GM12878 (cell line): ENCODE results near the gene BET1. TPM values are rescaled to one million over a fixed set of nuclear protein-coding genes. Genes with fewer than 3 reads are reported as not detected.

ENCODE experiments used
- ATF7 ChIP-seq: fragments of 450-650 bp; IDR thresholded peaks from 2 replicates; pipeline ENCODE4 v1.6.1; 2016; ENCODE audit warnings: low read depth, mild to moderate bottlenecking
- BCL11A ChIP-seq: IDR thresholded peaks from 2 replicates; pipeline ENCODE4 v1.6.1; 2011; ENCODE audit warnings: low read depth, low read length
- BHLHE40 ChIP-seq, 2 experiments: fragments of 450-650 bp in 1 of 2; IDR thresholded peaks; 2 replicates each; pipeline ENCODE4 v1.6.1; 2011 to 2017; ENCODE audit warnings: low read depth in 2 of 2, borderline replicate concordance in 1 of 2, improper control_type of control experiment in 1 of 2, low read length in 1 of 2, mild to moderate bottlenecking in 1 of 2
- EZH2 ChIP-seq: IDR thresholded peaks from 2 replicates; pipeline ENCODE4 v1.6.1; 2012; ENCODE audit warnings: low read depth, mild to moderate bottlenecking, control low read depth, inconsistent platforms, low read length, borderline replicate concordance; ENCODE audit not compliant: control insufficient read depth
- FOS ChIP-seq: IDR thresholded peaks from 3 replicates; pipeline ENCODE4 v1.6.1; 2011; ENCODE audit warnings: borderline replicate concordance; ENCODE audit not compliant: insufficient read length; ENCODE audit errors: extremely low read depth
- KAT2A ChIP-seq: conservative IDR thresholded peaks from 2 replicates; pipeline ENCODE4 v1.6.1; 2011; ENCODE audit warnings: low read depth, low read length; ENCODE audit not compliant: control insufficient read depth
- KLF5 ChIP-seq: fragments of 450-650 bp; IDR thresholded peaks from 2 replicates; pipeline ENCODE4 v1.6.1; 2014; ENCODE audit warnings: mild to moderate bottlenecking; ENCODE audit not compliant: partially characterized antibody
- NFIC ChIP-seq: IDR thresholded peaks from 2 replicates; pipeline ENCODE4 v1.6.1; 2012; ENCODE audit warnings: low read depth, mild to moderate bottlenecking, inconsistent platforms, low read length, moderate library complexity
- NFYB ChIP-seq: IDR thresholded peaks from 2 replicates; pipeline ENCODE4 v1.6.1; 2011; ENCODE audit warnings: low read depth, mild to moderate bottlenecking, low read length, improper control_type of control experiment, moderate library complexity; ENCODE audit not compliant: insufficient read depth
- PAX5 ChIP-seq: IDR thresholded peaks from 2 replicates; pipeline ENCODE4 v1.6.1; 2011; ENCODE audit warnings: low read depth, low read length, borderline replicate concordance
- PML ChIP-seq: IDR thresholded peaks from 2 replicates; pipeline ENCODE4 v1.6.1; 2012; ENCODE audit warnings: low read length, inconsistent platforms
- SPI1 ChIP-seq: IDR thresholded peaks from 2 replicates; pipeline ENCODE4 v1.6.1; 2011; ENCODE audit warnings: low read depth, mild to moderate bottlenecking, low read length, moderate library complexity, borderline replicate concordance; ENCODE audit not compliant: insufficient read depth
- STAT1 ChIP-seq: fragments of 450-650 bp; conservative IDR thresholded peaks from 2 replicates; pipeline ENCODE4 v1.6.1; 2014; ENCODE audit warnings: antibody characterized with exemption, mild to moderate bottlenecking
- TCF7 ChIP-seq: IDR thresholded peaks from 2 replicates; pipeline ENCODE4 v1.6.1; 2014; ENCODE audit warnings: antibody characterized with exemption, borderline replicate concordance
- ZSCAN29 ChIP-seq: fragments of 450-650 bp; IDR thresholded peaks from 2 replicates; pipeline ENCODE4 v1.6.1; 2017; ENCODE audit warnings: mild to moderate bottlenecking, moderate library complexity
- polyA plus RNA-seq, 11 experiments: library from polyadenylated mRNA; depleted of rRNA in 4 of 11; unstranded in 6 of 11; stranded (reverse) in 5 of 11; fragments of >200 nt; fragmentation: Nextera tagmentation in 4 of 11; fragmentation: Illumina TruSeq in 1 of 11; extraction: Ambion mirVana in 4 of 11; extraction: Trizol in 1 of 11; gene quantifications; 1 replicate in 1 of 11; 2 replicates in 10 of 11; pipeline versions ENCODE4 v1.2.1 to v1.2.3, GENCODE V29; 2011 to 2016; ENCODE audit warnings: inconsistent platforms in 2 of 11, missing spikeins in 2 of 11, low read depth in 1 of 11
- total RNA-seq, 4 experiments: library from RNA; depleted of rRNA in 3 of 4; stranded (reverse); fragments of >200 nt in 3 of 4; fragmentation: Illumina TruSeq in 1 of 4; extraction: Trizol in 1 of 4; gene quantifications; 2 replicates each; pipeline versions ENCODE4 v1.2.1 to v1.2.3, GENCODE V29; 2013 to 2021
- TF ChIP-seq, protein P1 (sequence below): fragments of 450-650 bp; formaldehyde crosslinking; IDR thresholded peaks from 2 replicates; pipeline ENCODE4 v1.4.0; 2020; ENCODE audit warnings: mild to moderate bottlenecking, moderate library complexity
- TF ChIP-seq, protein P2 (sequence below): fragments of 450-650 bp; conservative IDR thresholded peaks from 2 replicates; pipeline ENCODE4 v1.6.1; 2017; ENCODE audit warnings: mild to moderate bottlenecking, moderate library complexity
- TF ChIP-seq, protein P3 (sequence below): fragments of 450-650 bp; IDR thresholded peaks from 2 replicates; pipeline ENCODE4 v1.6.1; 2017; ENCODE audit warnings: mild to moderate bottlenecking, moderate library complexity
- TF ChIP-seq, protein P4 (sequence below): fragments of 450-650 bp; IDR thresholded peaks from 2 replicates; pipeline ENCODE4 v1.6.1; 2014; ENCODE audit warnings: mild to moderate bottlenecking

The BET1 gene
- total and polyA plus RNA-seq, 10 of the 15 experiments (the other 5 are each of a cell fraction or from before 2014, with no cell fraction given), result 12.5 to 99.5 (median 28.4) TPM

DNA sequence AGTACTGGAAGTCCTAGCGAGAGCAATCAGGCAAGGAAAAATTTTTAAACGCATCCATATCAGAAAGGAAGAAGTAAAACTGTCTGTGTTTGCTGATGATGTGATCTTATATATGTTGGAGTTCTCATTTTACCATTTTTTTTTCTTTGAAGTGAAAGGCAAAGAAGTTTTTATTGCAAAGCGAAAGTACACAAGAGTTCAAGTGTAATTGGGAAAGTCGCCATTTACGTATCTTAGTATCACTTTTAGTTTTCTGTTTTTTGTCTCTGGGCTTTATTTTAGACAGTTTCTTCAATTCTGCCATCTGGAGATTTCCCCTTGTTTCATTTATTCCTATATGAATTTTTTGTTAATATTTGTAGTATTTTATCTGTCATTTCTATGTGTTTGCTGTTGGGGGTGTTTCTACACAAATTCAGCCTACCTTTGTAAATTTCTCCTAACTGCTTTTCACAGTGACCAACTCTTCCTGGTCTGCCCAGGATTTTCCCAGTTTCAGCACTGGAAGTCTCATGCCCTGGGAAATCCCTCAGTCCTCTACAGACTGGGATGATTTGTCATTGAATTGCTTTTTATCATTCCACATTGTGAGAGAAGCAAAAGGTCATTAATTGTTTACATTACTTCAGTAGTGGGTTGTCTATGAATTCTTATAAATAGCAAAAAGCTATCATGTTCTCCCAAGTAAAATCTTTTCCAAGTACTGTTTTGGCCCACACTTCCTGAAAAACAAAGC, 23.2 kb downstream of the BET1 start (continued):
- TF ChIP-seq ATF7, result peak; percentile 62; the same call in 1 of the 2 replicates
- TF ChIP-seq PAX5, result no peak
- 0 out of 2 replicates have a peak, but pooled peaks have one; percentile 29 for TF ChIP-seq NFIC
- TF ChIP-seq FOS, result no peak
- no peak for TF ChIP-seq STAT1
- TF ChIP-seq, protein P1, sequence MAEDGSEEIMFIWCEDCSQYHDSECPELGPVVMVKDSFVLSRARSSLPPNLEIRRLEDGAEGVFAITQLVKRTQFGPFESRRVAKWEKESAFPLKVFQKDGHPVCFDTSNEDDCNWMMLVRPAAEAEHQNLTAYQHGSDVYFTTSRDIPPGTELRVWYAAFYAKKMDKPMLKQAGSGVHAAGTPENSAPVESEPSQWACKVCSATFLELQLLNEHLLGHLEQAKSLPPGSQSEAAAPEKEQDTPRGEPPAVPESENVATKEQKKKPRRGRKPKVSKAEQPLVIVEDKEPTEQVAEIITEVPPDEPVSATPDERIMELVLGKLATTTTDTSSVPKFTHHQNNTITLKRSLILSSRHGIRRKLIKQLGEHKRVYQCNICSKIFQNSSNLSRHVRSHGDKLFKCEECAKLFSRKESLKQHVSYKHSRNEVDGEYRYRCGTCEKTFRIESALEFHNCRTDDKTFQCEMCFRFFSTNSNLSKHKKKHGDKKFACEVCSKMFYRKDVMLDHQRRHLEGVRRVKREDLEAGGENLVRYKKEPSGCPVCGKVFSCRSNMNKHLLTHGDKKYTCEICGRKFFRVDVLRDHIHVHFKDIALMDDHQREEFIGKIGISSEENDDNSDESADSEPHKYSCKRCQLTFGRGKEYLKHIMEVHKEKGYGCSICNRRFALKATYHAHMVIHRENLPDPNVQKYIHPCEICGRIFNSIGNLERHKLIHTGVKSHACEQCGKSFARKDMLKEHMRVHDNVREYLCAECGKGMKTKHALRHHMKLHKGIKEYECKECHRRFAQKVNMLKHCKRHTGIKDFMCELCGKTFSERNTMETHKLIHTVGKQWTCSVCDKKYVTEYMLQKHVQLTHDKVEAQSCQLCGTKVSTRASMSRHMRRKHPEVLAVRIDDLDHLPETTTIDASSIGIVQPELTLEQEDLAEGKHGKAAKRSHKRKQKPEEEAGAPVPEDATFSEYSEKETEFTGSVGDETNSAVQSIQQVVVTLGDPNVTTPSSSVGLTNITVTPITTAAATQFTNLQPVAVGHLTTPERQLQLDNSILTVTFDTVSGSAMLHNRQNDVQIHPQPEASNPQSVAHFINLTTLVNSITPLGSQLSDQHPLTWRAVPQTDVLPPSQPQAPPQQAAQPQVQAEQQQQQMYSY (CRISPR knock-in tag), result no peak
- TF ChIP-seq, protein P2, sequence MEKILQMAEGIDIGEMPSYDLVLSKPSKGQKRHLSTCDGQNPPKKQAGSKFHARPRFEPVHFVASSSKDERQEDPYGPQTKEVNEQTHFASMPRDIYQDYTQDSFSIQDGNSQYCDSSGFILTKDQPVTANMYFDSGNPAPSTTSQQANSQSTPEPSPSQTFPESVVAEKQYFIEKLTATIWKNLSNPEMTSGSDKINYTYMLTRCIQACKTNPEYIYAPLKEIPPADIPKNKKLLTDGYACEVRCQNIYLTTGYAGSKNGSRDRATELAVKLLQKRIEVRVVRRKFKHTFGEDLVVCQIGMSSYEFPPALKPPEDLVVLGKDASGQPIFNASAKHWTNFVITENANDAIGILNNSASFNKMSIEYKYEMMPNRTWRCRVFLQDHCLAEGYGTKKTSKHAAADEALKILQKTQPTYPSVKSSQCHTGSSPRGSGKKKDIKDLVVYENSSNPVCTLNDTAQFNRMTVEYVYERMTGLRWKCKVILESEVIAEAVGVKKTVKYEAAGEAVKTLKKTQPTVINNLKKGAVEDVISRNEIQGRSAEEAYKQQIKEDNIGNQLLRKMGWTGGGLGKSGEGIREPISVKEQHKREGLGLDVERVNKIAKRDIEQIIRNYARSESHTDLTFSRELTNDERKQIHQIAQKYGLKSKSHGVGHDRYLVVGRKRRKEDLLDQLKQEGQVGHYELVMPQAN, result no peak
- TF ChIP-seq, protein P3, sequence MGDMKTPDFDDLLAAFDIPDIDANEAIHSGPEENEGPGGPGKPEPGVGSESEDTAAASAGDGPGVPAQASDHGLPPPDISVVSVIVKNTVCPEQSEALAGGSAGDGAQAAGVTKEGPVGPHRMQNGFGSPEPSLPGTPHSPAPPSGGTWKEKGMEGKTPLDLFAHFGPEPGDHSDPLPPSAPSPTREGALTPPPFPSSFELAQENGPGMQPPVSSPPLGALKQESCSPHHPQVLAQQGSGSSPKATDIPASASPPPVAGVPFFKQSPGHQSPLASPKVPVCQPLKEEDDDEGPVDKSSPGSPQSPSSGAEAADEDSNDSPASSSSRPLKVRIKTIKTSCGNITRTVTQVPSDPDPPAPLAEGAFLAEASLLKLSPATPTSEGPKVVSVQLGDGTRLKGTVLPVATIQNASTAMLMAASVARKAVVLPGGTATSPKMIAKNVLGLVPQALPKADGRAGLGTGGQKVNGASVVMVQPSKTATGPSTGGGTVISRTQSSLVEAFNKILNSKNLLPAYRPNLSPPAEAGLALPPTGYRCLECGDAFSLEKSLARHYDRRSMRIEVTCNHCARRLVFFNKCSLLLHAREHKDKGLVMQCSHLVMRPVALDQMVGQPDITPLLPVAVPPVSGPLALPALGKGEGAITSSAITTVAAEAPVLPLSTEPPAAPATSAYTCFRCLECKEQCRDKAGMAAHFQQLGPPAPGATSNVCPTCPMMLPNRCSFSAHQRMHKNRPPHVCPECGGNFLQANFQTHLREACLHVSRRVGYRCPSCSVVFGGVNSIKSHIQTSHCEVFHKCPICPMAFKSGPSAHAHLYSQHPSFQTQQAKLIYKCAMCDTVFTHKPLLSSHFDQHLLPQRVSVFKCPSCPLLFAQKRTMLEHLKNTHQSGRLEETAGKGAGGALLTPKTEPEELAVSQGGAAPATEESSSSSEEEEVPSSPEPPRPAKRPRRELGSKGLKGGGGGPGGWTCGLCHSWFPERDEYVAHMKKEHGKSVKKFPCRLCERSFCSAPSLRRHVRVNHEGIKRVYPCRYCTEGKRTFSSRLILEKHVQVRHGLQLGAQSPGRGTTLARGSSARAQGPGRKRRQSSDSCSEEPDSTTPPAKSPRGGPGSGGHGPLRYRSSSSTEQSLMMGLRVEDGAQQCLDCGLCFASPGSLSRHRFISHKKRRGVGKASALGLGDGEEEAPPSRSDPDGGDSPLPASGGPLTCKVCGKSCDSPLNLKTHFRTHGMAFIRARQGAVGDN, result no peak
- TF ChIP-seq ZSCAN29, result no peak
- TF ChIP-seq BCL11A, result no peak
- no peak for TF ChIP-seq KAT2A
- TF ChIP-seq BHLHE40 (IDR thresholded peaks at IDR 0.05; ENCODE audit: borderline replicate concordance in 1 of 2, low read depth in 2 of 2, low read length in 1 of 2), result no peak
- no peak for TF ChIP-seq KLF5
- no peak for TF ChIP-seq EZH2
- TF ChIP-seq PML, result no peak
- no peak for TF ChIP-seq SPI1
- TF ChIP-seq TCF7, result no peak
- no peak for TF ChIP-seq NFYB
- TF ChIP-seq, protein P4, sequence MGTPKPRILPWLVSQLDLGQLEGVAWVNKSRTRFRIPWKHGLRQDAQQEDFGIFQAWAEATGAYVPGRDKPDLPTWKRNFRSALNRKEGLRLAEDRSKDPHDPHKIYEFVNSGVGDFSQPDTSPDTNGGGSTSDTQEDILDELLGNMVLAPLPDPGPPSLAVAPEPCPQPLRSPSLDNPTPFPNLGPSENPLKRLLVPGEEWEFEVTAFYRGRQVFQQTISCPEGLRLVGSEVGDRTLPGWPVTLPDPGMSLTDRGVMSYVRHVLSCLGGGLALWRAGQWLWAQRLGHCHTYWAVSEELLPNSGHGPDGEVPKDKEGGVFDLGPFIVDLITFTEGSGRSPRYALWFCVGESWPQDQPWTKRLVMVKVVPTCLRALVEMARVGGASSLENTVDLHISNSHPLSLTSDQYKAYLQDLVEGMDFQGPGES, result no peak
